PC-3 (cell line): Measurements from ENCODE around the gene AIG1.

Source experiments
- EZH2 ChIP-seq: fragments of 300-600 bp; sonication (generic); IDR thresholded peaks from one replicate; pipeline ENCODE4 v1.6.1; 2017; ENCODE audit warnings: antibody characterized with exemption, mild to moderate bottlenecking, low read length; ENCODE audit not compliant: unreplicated experiment
- TF ChIP-seq, protein P1 (sequence below): fragments of 300-600 bp; sonication (generic); conservative IDR thresholded peaks from 2 replicates; pipeline ENCODE4 v1.5.1; 2017; ENCODE audit warnings: antibody characterized with exemption, low read depth, mild to moderate bottlenecking, low read length

- no peak for TF ChIP-seq EZH2
- TF ChIP-seq, protein P1, sequence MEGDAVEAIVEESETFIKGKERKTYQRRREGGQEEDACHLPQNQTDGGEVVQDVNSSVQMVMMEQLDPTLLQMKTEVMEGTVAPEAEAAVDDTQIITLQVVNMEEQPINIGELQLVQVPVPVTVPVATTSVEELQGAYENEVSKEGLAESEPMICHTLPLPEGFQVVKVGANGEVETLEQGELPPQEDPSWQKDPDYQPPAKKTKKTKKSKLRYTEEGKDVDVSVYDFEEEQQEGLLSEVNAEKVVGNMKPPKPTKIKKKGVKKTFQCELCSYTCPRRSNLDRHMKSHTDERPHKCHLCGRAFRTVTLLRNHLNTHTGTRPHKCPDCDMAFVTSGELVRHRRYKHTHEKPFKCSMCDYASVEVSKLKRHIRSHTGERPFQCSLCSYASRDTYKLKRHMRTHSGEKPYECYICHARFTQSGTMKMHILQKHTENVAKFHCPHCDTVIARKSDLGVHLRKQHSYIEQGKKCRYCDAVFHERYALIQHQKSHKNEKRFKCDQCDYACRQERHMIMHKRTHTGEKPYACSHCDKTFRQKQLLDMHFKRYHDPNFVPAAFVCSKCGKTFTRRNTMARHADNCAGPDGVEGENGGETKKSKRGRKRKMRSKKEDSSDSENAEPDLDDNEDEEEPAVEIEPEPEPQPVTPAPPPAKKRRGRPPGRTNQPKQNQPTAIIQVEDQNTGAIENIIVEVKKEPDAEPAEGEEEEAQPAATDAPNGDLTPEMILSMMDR, result no peak
Observed at GRCh38 chr6:143141442-143141841, 80.8 kb downstream of the AIG1 start.
